ENCODE data around the gene IFIH1.

The IFIH1 gene

GRCh38 chr2:162256591-162256991 is 61.9 kb downstream of the IFIH1 start:
- DNase-seq: no peak

- DNase-seq: no peak
Observed at GRCh38 chr2:162254236-162254871, 64.1 kb downstream of the IFIH1 start.

- DNase-seq: no peak
Observed at GRCh38 chr2:162253435-162253834, 65.0 kb downstream of the IFIH1 start.

- no peak for DNase-seq
Observed at GRCh38 chr2:162252153-162252552, 66.3 kb downstream of the IFIH1 start.

- no peak for DNase-seq
Observed at GRCh38 chr2:162245781-162246180, 72.7 kb downstream of the IFIH1 start.

- DNase-seq: no peak
Observed at GRCh38 chr2:162245061-162245460, 73.4 kb downstream of the IFIH1 start.

- no peak for DNase-seq
Observed at GRCh38 chr2:162244541-162245031, 73.9 kb downstream of the IFIH1 start.

GRCh38 chr2:162243715-162244114 is 74.8 kb downstream of the IFIH1 start:
- no peak for DNase-seq

- no peak for DNase-seq
Observed at GRCh38 chr2:162243294-162243693, 75.2 kb downstream of the IFIH1 start, which contains the start of gene FAP. Gene FAP, minus strand, starts transcription at chr2:162243445. Its CDS starts 118 bp downstream, at chr2:162243327.

GRCh38 chr2:162242586-162243280 is 75.8 kb downstream of the IFIH1 start:
- no peak for DNase-seq

- DNase-seq: no peak
Observed at GRCh38 chr2:162241571-162241970, 76.9 kb downstream of the IFIH1 start.

GRCh38 chr2:162234620-162235462 is 83.6 kb downstream of the IFIH1 start:
- DNase-seq: no peak

GRCh38 chr2:162233197-162233596 is 85.3 kb downstream of the IFIH1 start:
- DNase-seq: no peak

GRCh38 chr2:162232671-162233070 is 85.8 kb downstream of the IFIH1 start:
- DNase-seq: no peak

- no peak for DNase-seq
Observed at GRCh38 chr2:162232027-162232426, 86.5 kb downstream of the IFIH1 start.

- no peak for DNase-seq
Observed at GRCh38 chr2:162230761-162231160, 87.7 kb downstream of the IFIH1 start.

GRCh38 chr2:162226836-162227235 is 91.6 kb downstream of the IFIH1 start:
- DNase-seq: no peak

- DNase-seq: peak; percentile 32 to 62
Observed at GRCh38 chr2:162221064-162221463, 97.4 kb downstream of the IFIH1 start.

GRCh38 chr2:162220368-162220767 is 98.1 kb downstream of the IFIH1 start:
- DNase-seq: no peak

GRCh38 chr2:162219426-162219825 is 99.1 kb downstream of the IFIH1 start:
- DNase-seq: no peak

GRCh38 chr2:162217598-162217997 is 100.9 kb downstream of the IFIH1 start:
- DNase-seq: no peak

Data from activated CD4-positive, alpha-beta T cell treated with anti-CD3 and anti-CD28 coated beads for 4 hours (primary cell).